H1 (cell line): ENCODE data around the gene KCTD16. TPM values are rescaled to one million over a fixed set of nuclear protein-coding genes. Genes with fewer than 3 reads are reported as not detected.

ENCODE experiments used
- CTCF ChIA-PET: fragments of 300-600 bp; sonication (Branson Sonifier 250); formaldehyde crosslinking; loops from one replicate; lab custom pipeline; 2021; ENCODE audit not compliant: partially characterized antibody; lab: Charles Lee
- POLR2A ChIA-PET: fragments of 300-600 bp; sonication (Branson Sonifier 250); formaldehyde crosslinking; loops from one replicate; lab custom pipeline; 2021; ENCODE audit warnings: inconsistent platforms; ENCODE audit not compliant: partially characterized antibody; lab: Charles Lee
- DNase-seq, 2 experiments: peaks; one replicate each; pipeline versions ENCODE4 v3.0.0 to v3.0.0-alpha.2; 2010 to 2022; ENCODE audit warnings: low spot score in 2 of 2, low read depth in 1 of 2, mixed read lengths in 1 of 2
- FAIRE-seq: peaks from 2 replicates; lab custom pipeline; 2011; peaks lifted over from hg19 to GRCh38; lab: Jason Lieb, UNC
- H2AFZ ChIP-seq: 2 replicates; pipeline ENCODE4 v1.8.1; 2012; ENCODE audit warnings: low read length, inconsistent platforms
- H2AK5ac ChIP-seq: 2 replicates; pipeline ENCODE4 v1.6.1; 2013; ENCODE audit warnings: low read depth, low read length
- H2BK120ac ChIP-seq: replicated peaks from 2 replicates; pipeline ENCODE3; 2013; ENCODE audit warnings: low read depth, low read length, inconsistent platforms
- H2BK12ac ChIP-seq: 2 replicates; pipeline ENCODE4 v1.6.1; 2013; ENCODE audit warnings: low read depth, low read length
- H2BK15ac ChIP-seq: 2 replicates; pipeline ENCODE4 v1.6.1; 2013; ENCODE audit warnings: low read length
- H2BK20ac ChIP-seq: 2 replicates; pipeline ENCODE4 v1.6.1; 2013; ENCODE audit warnings: low read length
- H2BK5ac ChIP-seq: 2 replicates; pipeline ENCODE4 v1.6.1; 2013; ENCODE audit warnings: low read depth, low read length
- H3K14ac ChIP-seq: 2 replicates; pipeline ENCODE4 v1.6.1; 2013; ENCODE audit warnings: inconsistent platforms; ENCODE audit not compliant: insufficient read length
- H3K18ac ChIP-seq: 2 replicates; pipeline ENCODE4 v1.6.1; 2013; ENCODE audit warnings: low read length; ENCODE audit errors: extremely low read depth
- H3K23ac ChIP-seq: 2 replicates; pipeline ENCODE4 v1.6.1; 2013; ENCODE audit warnings: inconsistent platforms; ENCODE audit not compliant: insufficient read length
- H3K23me2 ChIP-seq: 2 replicates; pipeline ENCODE4 v1.6.1; 2013; ENCODE audit warnings: low read depth, low read length
- H3K27ac ChIP-seq: 2 replicates; pipeline ENCODE4 v1.6.1; 2011; ENCODE audit warnings: low read depth, low read length, inconsistent platforms
- H3K27me3 ChIP-seq, 4 experiments: replicated peaks in 1 of 4; 1 replicate in 1 of 4; 2 replicates in 3 of 4; pipeline versions ENCODE4 v1.6.1 to v1.8.1; 2011 to 2013; ENCODE audit warnings: low read length in 3 of 4, mild to moderate bottlenecking in 3 of 4, inconsistent platforms in 2 of 4, mixed read lengths in 2 of 4, moderate library complexity in 1 of 4; ENCODE audit not compliant: control insufficient read depth in 3 of 4, insufficient read depth in 3 of 4; ENCODE audit errors: extremely low read depth in 1 of 4
- H3K36me3 ChIP-seq, 4 experiments: 2 replicates each; pipeline versions ENCODE4 v1.6.1 to v1.8.1; 2011 to 2013; ENCODE audit warnings: mild to moderate bottlenecking in 4 of 4, low read length in 3 of 4, moderate library complexity in 2 of 4, control low read depth in 1 of 4, inconsistent platforms in 1 of 4; ENCODE audit not compliant: insufficient read depth in 4 of 4, control insufficient read depth in 2 of 4
- H3K4ac ChIP-seq: replicated peaks from 2 replicates; pipeline ENCODE3; 2013; ENCODE audit warnings: low read length, low read depth, mixed read lengths, inconsistent platforms; ENCODE audit not compliant: insufficient read length
- H3K4me1 ChIP-seq, 4 experiments: replicated peaks in 1 of 4; 1 replicate in 1 of 4; 2 replicates in 3 of 4; pipeline versions ENCODE4 v1.6.1 to v1.8.1; 2011 to 2013; ENCODE audit warnings: low read length in 3 of 4, inconsistent platforms in 2 of 4, mixed read lengths in 1 of 4; ENCODE audit not compliant: insufficient read depth in 4 of 4, control insufficient read depth in 3 of 4
- H3K4me2 ChIP-seq, 2 experiments: 2 replicates each; pipeline versions ENCODE4 v1.6.1 to v1.8.1; 2011 to 2013; ENCODE audit warnings: low read depth in 2 of 2, low read length in 2 of 2, control low read depth in 1 of 2, inconsistent platforms in 1 of 2, mild to moderate bottlenecking in 1 of 2; ENCODE audit not compliant: insufficient read depth in 1 of 2
- H3K4me3 ChIP-seq, 4 experiments: fragments of 200-600, 300-600 bp in 1 of 4; sonication (generic), shearing (Covaris generic), sonication (Bioruptor Twin) in 1 of 4; 2 replicates each; pipeline versions ENCODE4 v1.5.1 to v1.8.1; 2011 to 2016; ENCODE audit warnings: low read length in 4 of 4, low read depth in 3 of 4, control low read depth in 2 of 4, inconsistent platforms in 2 of 4, mild to moderate bottlenecking in 2 of 4, mixed read lengths in 1 of 4, moderate library complexity in 1 of 4; ENCODE audit not compliant: insufficient read depth in 2 of 4; ENCODE audit errors: extremely low read depth in 1 of 4
- H3K56ac ChIP-seq: replicated peaks from 2 replicates; pipeline ENCODE3; 2013; ENCODE audit warnings: low read depth, mild to moderate bottlenecking, mixed read lengths, low read length, inconsistent platforms; ENCODE audit not compliant: insufficient read length
- H3K79me1 ChIP-seq: 2 replicates; pipeline ENCODE4 v1.6.1; 2013; ENCODE audit warnings: low read depth, low read length, control low read depth
- H3K79me2 ChIP-seq, 2 experiments: 2 replicates each; pipeline versions ENCODE4 v1.6.1 to v1.8.1; 2012 to 2013; ENCODE audit warnings: low read length in 2 of 2, mild to moderate bottlenecking in 2 of 2, inconsistent platforms in 1 of 2; ENCODE audit not compliant: insufficient read depth in 2 of 2, control insufficient read depth in 1 of 2
- H3K9ac ChIP-seq, 4 experiments: replicated peaks in 1 of 4; 1 replicate in 1 of 4; 2 replicates in 3 of 4; pipeline versions ENCODE4 v1.6.1 to v1.8.1; 2011 to 2013; ENCODE audit warnings: low read depth in 3 of 4, low read length in 3 of 4, control low read depth in 2 of 4, mild to moderate bottlenecking in 2 of 4, moderate library complexity in 2 of 4, inconsistent platforms in 1 of 4; ENCODE audit errors: extremely low read depth in 1 of 4
- H3K9me3 ChIP-seq, 2 experiments: 2 replicates each; pipeline versions ENCODE4 v1.6.1 to v1.8.1; 2012 to 2013; ENCODE audit warnings: mild to moderate bottlenecking in 2 of 2, moderate library complexity in 2 of 2, control low read depth in 1 of 2, inconsistent platforms in 1 of 2, low read depth in 1 of 2, low read length in 1 of 2, mixed read lengths in 1 of 2; ENCODE audit not compliant: insufficient read depth in 2 of 2
- H4K20me1 ChIP-seq, 2 experiments: replicated peaks in 1 of 2; 2 replicates each; pipeline versions ENCODE3 to v1.8.1; 2011 to 2013; ENCODE audit warnings: inconsistent platforms in 2 of 2, low read length in 2 of 2, mild to moderate bottlenecking in 1 of 2; ENCODE audit not compliant: insufficient read depth in 2 of 2, control insufficient read depth in 1 of 2
- H4K5ac ChIP-seq: 2 replicates; pipeline ENCODE4 v1.6.1; 2013; ENCODE audit warnings: low read length, low read depth, mixed read lengths, inconsistent platforms; ENCODE audit not compliant: insufficient read length
- H4K8ac ChIP-seq: 2 replicates; pipeline ENCODE4 v1.8.0; 2013; ENCODE audit warnings: mild to moderate bottlenecking, moderate library complexity, low read length, inconsistent platforms; ENCODE audit not compliant: insufficient read depth; ENCODE audit errors: extremely low read depth
- H4K91ac ChIP-seq: replicated peaks from 2 replicates; pipeline ENCODE3; 2013; ENCODE audit warnings: low read length, mixed read lengths, inconsistent platforms; ENCODE audit not compliant: insufficient read length
- RAD21 ChIP-seq, 2 experiments: IDR thresholded peaks in 1 of 2; conservative IDR thresholded peaks in 1 of 2; 2 replicates each; pipeline ENCODE4 v1.6.1; 2011; ENCODE audit warnings: low read depth in 2 of 2, low read length in 2 of 2, improper control_type of control experiment in 1 of 2, inconsistent platforms in 1 of 2, mild to moderate bottlenecking in 1 of 2, moderate library complexity in 1 of 2
- WGBS, 2 experiments: shearing (Covaris generic) in 1 of 2; methylation state at CpG; one replicate each; pipeline versions ENCODE4 v1.1.6 to v1.1.7; 2013 to 2015; ENCODE audit warnings: low lambda C conversion rate in 2 of 2, mixed read lengths in 2 of 2, inconsistent platforms in 1 of 2, low coverage in 1 of 2, missing lambda C conversion rate in 1 of 2; ENCODE audit not compliant: insufficient replicate concordance in 2 of 2, insufficient coverage in 1 of 2, insufficient read length in 1 of 2; ENCODE audit errors: extremely low coverage in 1 of 2, missing lambda C conversion rate in 1 of 2; 5-methylcytosine and 5-hydroxymethylcytosine counted together
- polyA plus RNA-seq, 7 experiments: library from polyadenylated mRNA; depleted of rRNA in 3 of 7; stranded (reverse) in 5 of 7; unstranded in 2 of 7; fragments of >200 nt in 5 of 7; fragments of 200-250 nt in 2 of 7; gene quantifications; 1 replicate in 5 of 7; 2 replicates in 1 of 7; 4 replicates in 1 of 7; pipeline versions ENCODE4 v1.2.1 to v1.2.3, GENCODE V29; 2011 to 2013; ENCODE audit warnings: missing spikeins in 2 of 7, mixed read lengths in 2 of 7
- total RNA-seq: library from RNA; stranded (reverse); fragmentation: NEBNext Ultra II Directional; extraction: Animal tissue kit (Norgen Biotek cat#: 25700); gene quantifications from 2 replicates; pipeline ENCODE4 v1.2.1, GENCODE V29; 2021

KCTD16 gene
- total and polyA plus RNA-seq, 2 of the 8 experiments (the other 6 are each of a cell fraction or from before 2014, with no cell fraction given): 0.03 to 0.24 TPM

DNA sequence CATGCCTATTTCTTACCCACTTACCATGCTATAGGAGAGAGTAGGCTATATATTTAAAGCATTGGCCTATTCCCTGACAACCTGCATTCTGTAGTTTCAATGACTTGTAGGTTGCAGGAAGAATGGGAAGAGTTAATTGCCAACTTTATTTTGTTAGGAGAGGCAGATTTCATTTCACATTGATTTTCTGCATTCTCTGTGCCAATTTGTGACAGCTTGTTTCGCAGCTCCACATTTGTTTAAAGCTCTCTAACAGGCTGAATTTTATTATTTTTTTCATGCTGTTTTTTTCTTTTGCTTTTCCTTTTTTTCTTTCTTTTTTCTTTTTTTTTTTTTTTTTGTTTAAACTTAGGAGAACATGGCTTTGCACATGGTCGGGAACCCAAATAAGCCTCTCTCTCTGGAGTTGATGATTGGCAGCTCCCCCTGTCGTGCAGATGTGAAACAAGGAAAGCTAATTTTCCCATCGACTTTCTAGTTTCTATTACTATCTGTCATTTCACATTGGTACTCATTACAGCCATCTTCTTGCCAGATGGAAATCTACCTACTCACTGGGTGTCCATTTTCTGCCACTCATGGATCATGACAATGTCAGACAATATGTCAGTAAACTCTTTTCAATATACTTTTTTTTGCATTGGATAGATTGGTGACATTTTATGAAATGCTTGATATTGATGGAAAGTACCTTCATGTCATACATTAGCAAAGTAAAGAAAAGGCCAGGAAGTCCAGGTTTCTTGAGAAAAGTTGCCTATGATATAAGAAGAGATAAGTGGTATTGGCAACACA, 223.2 kb downstream of the KCTD16 start:
- H4K5ac ChIP-seq: no peak overlapping the region
- H3K14ac ChIP-seq: no peak overlapping the region
- no peaks in the 10 kb centered on the region for H3K27me3 ChIP-seq
- no peaks in the 10 kb centered on the region for H3K9me3 ChIP-seq
- no peaks in the 10 kb centered on the region for H3K79me1 ChIP-seq
- no peak overlapping the region for H3K23ac ChIP-seq
- H2BK12ac ChIP-seq: no peak overlapping the region
- H2AFZ ChIP-seq: no peak overlapping the region
- no peak overlapping the region for H4K8ac ChIP-seq
- no peaks in the 10 kb centered on the region for H4K20me1 ChIP-seq
- WGBS, 2 experiments: 86% methylated on average over 4 of the region's 4 CpGs; no CpG with 5 or more reads in 1 of the 2 experiments
- no peak overlapping the region for H2BK5ac ChIP-seq
- no peak overlapping the region for H3K9ac ChIP-seq
- no peak overlapping the region for H3K18ac ChIP-seq
- no peak for FAIRE-seq
- no peaks in the 10 kb centered on the region for H3K4me1 ChIP-seq
- no peak overlapping the region for H2AK5ac ChIP-seq
- H3K4me2 ChIP-seq: no peak overlapping the region
- H3K27ac ChIP-seq: no peak overlapping the region
- no peak overlapping the region for H2BK120ac ChIP-seq
- no peak overlapping the region for H2BK20ac ChIP-seq
- H3K23me2 ChIP-seq: no peaks in the 10 kb centered on the region
- H3K4ac ChIP-seq: no peak overlapping the region
- no peaks in the 10 kb centered on the region for H3K79me2 ChIP-seq
- no peak overlapping the region for H4K91ac ChIP-seq
- ChIA-PET CTCF (interaction anchor here (0.6 to 9.1 kb wide), 4 partner anchors 10 to 1587 kb away, joined by 3 to 70 read pairs (median 5); no protein-coding TSS in a partner anchor), POLR2A (no interaction called here)
- H3K56ac ChIP-seq: no peak overlapping the region
- H3K4me3 ChIP-seq: no peak overlapping the region
- no peaks in the 10 kb centered on the region for H3K36me3 ChIP-seq
- no peak overlapping the region for H2BK15ac ChIP-seq
- no peak for DNase-seq
- peak in 1 of 2 experiments; percentile 8; a peak in 1 of 4 replicates for TF ChIP-seq RAD21 (IDR thresholded peaks at IDR 0.05 in 1 of 2, conservative IDR thresholded peaks at IDR 0.05 in 1 of 2; ENCODE audit: low read depth in 2 of 2, low read length in 2 of 2)
